C4-2B (cell line): Measurements from ENCODE around the gene DRGX.

Experiments
- ZFX ChIP-seq: fragments of 450-650 bp; IDR thresholded peaks from 2 replicates; pipeline ENCODE4 v1.6.1; 2017
- TF ChIP-seq, protein P1 (sequence below): fragments of 450-650 bp; conservative IDR thresholded peaks from 2 replicates; pipeline ENCODE4 v1.5.1; 2017; ENCODE audit warnings: mild to moderate bottlenecking

DNA sequence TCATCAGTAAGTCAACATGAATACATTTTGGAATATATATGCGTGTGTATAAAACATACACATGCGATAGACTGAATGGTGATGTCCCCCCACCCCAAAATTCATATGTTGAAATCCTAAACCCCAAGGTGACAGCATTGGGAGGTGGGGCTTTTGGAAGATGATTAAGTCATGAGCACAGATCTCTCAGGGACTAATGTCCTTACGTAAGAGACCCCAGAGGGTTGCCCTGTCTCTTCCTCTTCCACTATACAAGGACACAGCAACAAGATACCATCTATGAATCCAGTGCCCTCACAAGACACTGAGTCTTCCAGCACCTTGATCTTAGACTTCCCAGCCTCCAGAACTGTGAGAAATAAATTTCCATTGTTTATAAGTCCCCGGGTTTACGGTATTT is 22.5 kb downstream of the DRGX start:
- TF ChIP-seq, protein P1, sequence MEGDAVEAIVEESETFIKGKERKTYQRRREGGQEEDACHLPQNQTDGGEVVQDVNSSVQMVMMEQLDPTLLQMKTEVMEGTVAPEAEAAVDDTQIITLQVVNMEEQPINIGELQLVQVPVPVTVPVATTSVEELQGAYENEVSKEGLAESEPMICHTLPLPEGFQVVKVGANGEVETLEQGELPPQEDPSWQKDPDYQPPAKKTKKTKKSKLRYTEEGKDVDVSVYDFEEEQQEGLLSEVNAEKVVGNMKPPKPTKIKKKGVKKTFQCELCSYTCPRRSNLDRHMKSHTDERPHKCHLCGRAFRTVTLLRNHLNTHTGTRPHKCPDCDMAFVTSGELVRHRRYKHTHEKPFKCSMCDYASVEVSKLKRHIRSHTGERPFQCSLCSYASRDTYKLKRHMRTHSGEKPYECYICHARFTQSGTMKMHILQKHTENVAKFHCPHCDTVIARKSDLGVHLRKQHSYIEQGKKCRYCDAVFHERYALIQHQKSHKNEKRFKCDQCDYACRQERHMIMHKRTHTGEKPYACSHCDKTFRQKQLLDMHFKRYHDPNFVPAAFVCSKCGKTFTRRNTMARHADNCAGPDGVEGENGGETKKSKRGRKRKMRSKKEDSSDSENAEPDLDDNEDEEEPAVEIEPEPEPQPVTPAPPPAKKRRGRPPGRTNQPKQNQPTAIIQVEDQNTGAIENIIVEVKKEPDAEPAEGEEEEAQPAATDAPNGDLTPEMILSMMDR = no peak
- TF ChIP-seq ZFX = no peak
